ENCODE measurements around the gene FGGY. TPM values are rescaled to one million over a fixed set of nuclear protein-coding genes. Genes with fewer than 3 reads are reported as not detected.

The FGGY gene
- total and polyA plus RNA-seq, 4 donors, result 16.0 to 67.0 (median 43.4) TPM

GRCh38 chr1:59739111-59739510, 442.2 kb downstream of the FGGY start:
- H3K4me3 ChIP-seq (ENCODE audit: low read depth in 1 of 3, low read length in 3 of 3), result no peak overlapping the region
- no peak for DNase-seq (ENCODE audit: low spot score)
- peaks cover 0 to 16% (median 11%) of the 10 kb centered on the region in 4 donors for H3K4me1 ChIP-seq (ENCODE audit: control insufficient read depth in 4 of 4, insufficient read depth in 4 of 4, low read length in 3 of 4)
- no peak for TF ChIP-seq YY1 (IDR thresholded peaks at IDR 0.05)
- TF ChIP-seq CTCF (IDR thresholded peaks at IDR 0.05; ENCODE audit: low read depth, low read length, missing input control), result no peak
- no peak for TF ChIP-seq ZBTB33 (IDR thresholded peaks at IDR 0.05)
- TF ChIP-seq HNF4A (conservative IDR thresholded peaks at IDR 0.05), result no peak
- TF ChIP-seq RXRA (IDR thresholded peaks at IDR 0.05), result no peak
- TF ChIP-seq FOXA2 (IDR thresholded peaks at IDR 0.05), result no peak
- TF ChIP-seq GABPA (IDR thresholded peaks at IDR 0.05 in 1 of 2, conservative IDR thresholded peaks at IDR 0.05 in 1 of 2), result no peak
- no peak for TF ChIP-seq TAF1 (conservative IDR thresholded peaks at IDR 0.05)
- no peak for TF ChIP-seq REST (IDR thresholded peaks at IDR 0.05)
- no peak for TF ChIP-seq FOXA1 (IDR thresholded peaks at IDR 0.05)
- TF ChIP-seq EGR1 (IDR thresholded peaks at IDR 0.05; ENCODE audit: low read depth in 2 of 2), result no peak
- TF ChIP-seq HNF4G (IDR thresholded peaks at IDR 0.05), result no peak
- TF ChIP-seq MAX (IDR thresholded peaks at IDR 0.05), result no peak
- peaks cover 0 to 11% (median 5%) of the 10 kb centered on the region in 4 donors for H3K36me3 ChIP-seq (ENCODE audit: control insufficient read depth in 4 of 4, insufficient read depth in 3 of 4, low read depth in 1 of 4, low read length in 3 of 4)
- H3K27ac ChIP-seq (ENCODE audit: low read depth in 1 of 2, low read length in 2 of 2), result no peak overlapping the region
- H3K27me3 ChIP-seq (ENCODE audit: control insufficient read depth in 4 of 4, insufficient read depth in 4 of 4, low read length in 3 of 4), result no peaks in the 10 kb centered on the region
- 86% methylated on average over 2 of the region's 2 CpGs for WGBS
- no peaks in the 10 kb centered on the region for H3K9me3 ChIP-seq (ENCODE audit: control insufficient read depth in 4 of 4, low read length in 3 of 4)
- no peak overlapping the region for H3K9ac ChIP-seq (ENCODE audit: low read depth in 1 of 2, low read length in 2 of 2)

- Histone ChIP-seq H3K4me3 (ENCODE audit: low read depth in 1 of 3, low read length in 3 of 3) (no peak overlapping the region), H3K4me1 (ENCODE audit: control insufficient read depth in 4 of 4, insufficient read depth in 4 of 4, low read length in 3 of 4) (peaks cover 0 to 12% (median 8%) of the 10 kb centered on the region in 4 donors), H3K9ac (ENCODE audit: low read depth in 1 of 2, low read length in 2 of 2) (no peak overlapping the region), H3K36me3 (ENCODE audit: control insufficient read depth in 4 of 4, insufficient read depth in 3 of 4, low read depth in 1 of 4, low read length in 3 of 4) (peaks cover 0 to 11% (median 2%) of the 10 kb centered on the region in 4 donors), H3K9me3 (ENCODE audit: control insufficient read depth in 4 of 4, low read length in 3 of 4) (no peaks in the 10 kb centered on the region), H3K27ac (ENCODE audit: low read depth in 1 of 2, low read length in 2 of 2) (peak overlapping the region in 1 of 2 donors; percentile 0), H3K27me3 (ENCODE audit: control insufficient read depth in 4 of 4, insufficient read depth in 4 of 4, low read length in 3 of 4) (no peaks in the 10 kb centered on the region)
- 47% methylated on average over 2 of the region's 2 CpGs for WGBS
- no peak for DNase-seq (ENCODE audit: low spot score)
- TF ChIP-seq CTCF (IDR thresholded peaks at IDR 0.05; ENCODE audit: low read depth, low read length, missing input control), result no peak
- no peak for TF ChIP-seq HNF4A (conservative IDR thresholded peaks at IDR 0.05)
- no peak for TF ChIP-seq ATF3 (IDR thresholded peaks at IDR 0.05)
- no peak for TF ChIP-seq REST (IDR thresholded peaks at IDR 0.05)
- TF ChIP-seq EGR1 (IDR thresholded peaks at IDR 0.05; ENCODE audit: low read depth in 2 of 2), result no peak
- TF ChIP-seq MAX (IDR thresholded peaks at IDR 0.05), result no peak
- no peak for TF ChIP-seq YY1 (IDR thresholded peaks at IDR 0.05)
- no peak for TF ChIP-seq RAD21 (IDR thresholded peaks at IDR 0.05)
- no peak for TF ChIP-seq HNF4G (IDR thresholded peaks at IDR 0.05)
- TF ChIP-seq SP1 (IDR thresholded peaks at IDR 0.05), result no peak
- TF ChIP-seq TAF1 (conservative IDR thresholded peaks at IDR 0.05), result no peak
Measured at GRCh38 chr1:59742526-59742925, 445.6 kb downstream of the FGGY start.

Data from liver (tissue), 9 donors.